AG10803 (cell line): ENCODE measurements around the gene TUBGCP2.

ENCODE experiments used
- DNase-seq: peaks from one replicate; pipeline ENCODE4 v3.0.0; 2010; ENCODE audit warnings: low read depth
- H3K4me3 ChIP-seq: 2 replicates; pipeline ENCODE4 v1.5.1; 2011; ENCODE audit warnings: mild to moderate bottlenecking, low read length, control low read depth
- CTCF ChIP-seq: conservative IDR thresholded peaks from 2 replicates; pipeline ENCODE4 v1.5.1; 2011; ENCODE audit warnings: mild to moderate bottlenecking, low read length, control low read depth, inconsistent platforms

The TUBGCP2 gene

GRCh38 chr10:133254421-133255120 lies 54.1 kb downstream of the TUBGCP2 start:
- TF ChIP-seq CTCF = no peak
- H3K4me3 ChIP-seq = no peak overlapping the region
- no peak for DNase-seq

GRCh38 chr10:133253361-133253955 lies 55.2 kb downstream of the TUBGCP2 start:
- no peak for TF ChIP-seq CTCF
- H3K4me3 ChIP-seq = no peak overlapping the region
- no peak for DNase-seq

GRCh38 chr10:133252223-133252552 lies 56.5 kb downstream of the TUBGCP2 start:
- no peak for TF ChIP-seq CTCF
- no peak for DNase-seq
- no peak overlapping the region for H3K4me3 ChIP-seq

- no peak for DNase-seq
- H3K4me3 ChIP-seq = no peak overlapping the region
- TF ChIP-seq CTCF = no peak
These were observed 57.1 kb downstream of the TUBGCP2 start for GRCh38 chr10:133251388-133252222.

- DNase-seq = no peak
- TF ChIP-seq CTCF = no peak
- no peak overlapping the region for H3K4me3 ChIP-seq
These were observed 58.5 kb downstream of the TUBGCP2 start for GRCh38 chr10:133249975-133250754.

GRCh38 chr10:133249094-133249780 lies 59.4 kb downstream of the TUBGCP2 start:
- no peak for TF ChIP-seq CTCF
- DNase-seq = no peak
- H3K4me3 ChIP-seq = no peak overlapping the region
